ENCODE measurements around the gene LRRC4B. TPM values are rescaled to one million over a fixed set of nuclear protein-coding genes. Genes with fewer than 3 reads are reported as not detected.

LRRC4B gene
- total and polyA plus RNA-seq, 9 donors, result 5.7 to 16.1 (median 12.7) TPM

GRCh38 chr19:50512112-50512998, 55.9 kb downstream of the LRRC4B start:
- 84% methylated on average over 33 of the region's 36 CpGs for WGBS (ENCODE audit: insufficient coverage)
- peak overlapping the region; percentile 97 for H3K27ac ChIP-seq (ENCODE audit: low read length)
- H3K4me3 ChIP-seq (ENCODE audit: low read length), result peak overlapping the region; percentile 71
- peak; percentile 36 for DNase-seq
- no peaks in the 10 kb centered on the region for H3K27me3 ChIP-seq (ENCODE audit: control insufficient read depth, insufficient read depth, low read length)
- peaks cover 38% of the 10 kb centered on the region for H3K4me1 ChIP-seq (ENCODE audit: control insufficient read depth, insufficient read depth, low read length)
- no peaks in the 10 kb centered on the region for H3K36me3 ChIP-seq (ENCODE audit: control insufficient read depth, insufficient read depth, low read length)
- H3K9me3 ChIP-seq (replicated peaks; ENCODE audit: control insufficient read depth, low read depth, low read length), result no peaks in the 10 kb centered on the region

DNA sequence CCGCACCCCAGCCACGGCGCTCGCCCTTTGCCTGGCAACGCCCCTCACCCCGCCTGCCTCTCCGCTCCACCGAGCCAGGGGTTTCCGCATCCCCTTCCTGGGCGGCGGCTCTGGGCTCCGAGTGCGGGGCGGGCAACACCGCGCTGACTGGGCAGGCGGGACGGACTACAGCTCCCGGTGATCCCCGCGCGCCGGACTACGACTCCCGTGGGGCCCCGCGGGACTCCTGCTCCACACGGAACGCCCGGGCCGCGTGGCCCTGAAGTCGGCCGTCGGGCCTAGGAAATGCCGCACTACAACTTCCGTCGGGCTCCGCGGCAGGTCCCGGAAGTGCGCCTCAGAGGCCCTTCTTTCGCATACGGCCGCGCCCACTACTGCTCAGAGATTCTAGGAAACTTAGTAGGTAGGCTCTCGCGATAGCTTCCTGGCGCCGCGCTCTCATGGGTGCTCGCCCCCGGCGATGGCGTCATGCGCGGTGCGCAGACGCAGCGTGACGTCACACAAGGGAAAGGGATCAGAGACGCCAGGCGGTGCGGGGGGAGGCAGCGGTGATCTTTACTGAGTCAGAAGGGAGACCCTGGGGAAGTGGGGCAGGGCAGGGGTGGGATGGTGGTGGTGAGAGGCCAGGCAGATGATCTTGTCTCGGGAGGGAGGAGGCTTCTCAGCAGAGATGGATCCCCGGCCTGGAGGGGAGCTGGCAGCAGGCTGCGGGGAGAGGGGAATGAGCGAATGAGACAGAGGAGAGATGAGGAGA, 57.0 kb downstream of the LRRC4B start, which contains the start of gene JOSD2:
Gene JOSD2 (minus strand): TSS at position 123 of the 754 bp plus-strand sequence. CDS start 760 bp downstream, outside the sequence.
- H3K36me3 ChIP-seq (ENCODE audit: control insufficient read depth, insufficient read depth, low read length), result no peaks in the 10 kb centered on the region
- under 1% methylated on average over 69 of the region's 69 CpGs for WGBS (ENCODE audit: insufficient coverage)

GRCh38 chr19:50510700-50511068, 57.6 kb downstream of the LRRC4B start:
- H3K36me3 ChIP-seq (ENCODE audit: control insufficient read depth, insufficient read depth, low read length), result no peaks in the 10 kb centered on the region
- WGBS (ENCODE audit: insufficient coverage), result 0% methylated on average over 10 of the region's 10 CpGs
- peak overlapping the region; percentile 71 for H3K4me3 ChIP-seq (ENCODE audit: low read length)
- no peak for DNase-seq
- no peaks in the 10 kb centered on the region for H3K27me3 ChIP-seq (ENCODE audit: control insufficient read depth, insufficient read depth, low read length)
- peaks cover 39% of the 10 kb centered on the region for H3K4me1 ChIP-seq (ENCODE audit: control insufficient read depth, insufficient read depth, low read length)
- no peaks in the 10 kb centered on the region for H3K9me3 ChIP-seq (replicated peaks; ENCODE audit: control insufficient read depth, low read depth, low read length)
- peak overlapping the region; percentile 97 for H3K27ac ChIP-seq (ENCODE audit: low read length)

More for the DNA sequence above, 57.0 kb downstream of the LRRC4B start, which contains the start of gene JOSD2:
- peak; percentile 100 for DNase-seq
- H3K27me3 ChIP-seq (ENCODE audit: control insufficient read depth, insufficient read depth, low read length), result no peaks in the 10 kb centered on the region
- peak within 1 kb of the TSS; percentile 97 for H3K27ac ChIP-seq (ENCODE audit: low read length)
- H3K4me1 ChIP-seq (ENCODE audit: control insufficient read depth, insufficient read depth, low read length), result peaks cover 38% of the 10 kb centered on the region
- no peaks in the 10 kb centered on the region for H3K9me3 ChIP-seq (replicated peaks; ENCODE audit: control insufficient read depth, low read depth, low read length)
- H3K4me3 ChIP-seq (ENCODE audit: low read length), result peak within 1 kb of the TSS; percentile 71

DNA sequence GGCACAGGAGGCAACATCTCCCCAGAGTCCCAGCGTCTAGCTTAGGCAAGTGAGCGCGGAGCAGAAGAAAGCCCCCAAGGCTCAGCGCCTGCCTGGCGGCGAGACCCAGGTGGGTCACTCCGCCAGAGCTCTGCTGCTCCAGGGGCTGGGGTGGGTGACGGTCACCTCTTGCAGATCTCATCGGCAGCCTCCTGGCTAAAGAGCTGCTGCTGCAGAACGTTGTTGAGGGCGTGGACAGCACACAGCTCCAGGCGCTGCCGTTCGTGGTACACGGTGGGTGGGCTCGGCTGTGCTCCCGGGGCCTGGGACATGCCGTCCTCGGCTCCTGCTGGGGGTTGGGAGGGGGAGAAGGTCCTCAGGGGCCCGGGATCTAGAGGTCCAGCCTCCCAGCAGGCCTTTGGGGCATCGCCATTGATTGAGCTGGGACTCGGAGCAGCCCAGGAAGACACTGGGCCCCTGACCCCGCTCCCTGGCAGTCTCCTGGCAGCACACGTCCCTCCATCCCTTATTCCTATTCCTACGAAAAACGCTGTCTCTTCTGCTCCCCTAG, 58.0 kb downstream of the LRRC4B start:
- Histone ChIP-seq H3K27me3 (ENCODE audit: control insufficient read depth, insufficient read depth, low read length) (no peaks in the 10 kb centered on the region), H3K4me3 (ENCODE audit: low read length) (peak overlapping the region; percentile 71), H3K4me1 (ENCODE audit: control insufficient read depth, insufficient read depth, low read length) (peaks cover 40% of the 10 kb centered on the region), H3K36me3 (ENCODE audit: control insufficient read depth, insufficient read depth, low read length) (no peaks in the 10 kb centered on the region), H3K9me3 (replicated peaks; ENCODE audit: control insufficient read depth, low read depth, low read length) (no peaks in the 10 kb centered on the region), H3K27ac (ENCODE audit: low read length) (peak overlapping the region; percentile 97)
- peak; percentile 49 for DNase-seq
- 37% methylated on average over 21 of the region's 26 CpGs for WGBS (ENCODE audit: insufficient coverage)

GRCh38 chr19:50509366-50509765, 58.9 kb downstream of the LRRC4B start:
- Histone ChIP-seq H3K36me3 (ENCODE audit: control insufficient read depth, insufficient read depth, low read length) (no peaks in the 10 kb centered on the region), H3K27me3 (ENCODE audit: control insufficient read depth, insufficient read depth, low read length) (no peaks in the 10 kb centered on the region), H3K4me3 (ENCODE audit: low read length) (no peak overlapping the region), H3K9me3 (replicated peaks; ENCODE audit: control insufficient read depth, low read depth, low read length) (no peaks in the 10 kb centered on the region), H3K4me1 (ENCODE audit: control insufficient read depth, insufficient read depth, low read length) (peaks cover 40% of the 10 kb centered on the region), H3K27ac (ENCODE audit: low read length) (no peak overlapping the region)
- 78% methylated on average over 11 of the region's 11 CpGs for WGBS (ENCODE audit: insufficient coverage)
- no peak for DNase-seq

- Histone ChIP-seq H3K27ac (ENCODE audit: low read length) (peak overlapping the region; percentile 80), H3K27me3 (ENCODE audit: control insufficient read depth, insufficient read depth, low read length) (no peaks in the 10 kb centered on the region), H3K36me3 (ENCODE audit: control insufficient read depth, insufficient read depth, low read length) (no peaks in the 10 kb centered on the region), H3K4me1 (ENCODE audit: control insufficient read depth, insufficient read depth, low read length) (peaks cover 40% of the 10 kb centered on the region), H3K9me3 (replicated peaks; ENCODE audit: control insufficient read depth, low read depth, low read length) (no peaks in the 10 kb centered on the region), H3K4me3 (ENCODE audit: low read length) (no peak overlapping the region)
- WGBS (ENCODE audit: insufficient coverage), result 88% methylated on average over 2 of the region's 3 CpGs
- DNase-seq, result no peak
Measured at GRCh38 chr19:50508843-50509190, 59.4 kb downstream of the LRRC4B start.

GRCh38 chr19:50507376-50507775, 60.9 kb downstream of the LRRC4B start:
- no peak overlapping the region for H3K27ac ChIP-seq (ENCODE audit: low read length)
- H3K4me3 ChIP-seq (ENCODE audit: low read length), result no peak overlapping the region
- 100% methylated on average over 2 of the region's 8 CpGs for WGBS (ENCODE audit: insufficient coverage)
- H3K4me1 ChIP-seq (ENCODE audit: control insufficient read depth, insufficient read depth, low read length), result peaks cover 40% of the 10 kb centered on the region
- H3K27me3 ChIP-seq (ENCODE audit: control insufficient read depth, insufficient read depth, low read length), result no peaks in the 10 kb centered on the region
- no peaks in the 10 kb centered on the region for H3K36me3 ChIP-seq (ENCODE audit: control insufficient read depth, insufficient read depth, low read length)
- H3K9me3 ChIP-seq (replicated peaks; ENCODE audit: control insufficient read depth, low read depth, low read length), result no peaks in the 10 kb centered on the region
- no peak for DNase-seq

DNA sequence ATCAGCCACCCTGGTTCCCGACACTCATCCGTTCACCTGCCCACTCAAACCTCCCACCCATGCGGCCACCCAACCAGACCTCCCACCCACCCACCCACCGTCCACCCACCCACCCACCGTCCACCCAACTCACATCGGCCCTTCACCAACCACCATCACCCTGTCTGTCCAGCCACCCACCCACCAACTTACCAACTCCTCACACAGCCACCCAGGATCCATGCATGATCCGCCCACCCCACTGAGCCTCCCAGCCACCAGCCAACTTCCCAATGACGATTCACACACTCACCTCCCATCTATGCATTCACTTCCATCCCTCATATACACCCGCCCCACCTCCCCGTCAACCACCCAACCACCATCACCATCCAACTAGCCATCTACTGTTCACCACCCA, 61.5 kb downstream of the LRRC4B start:
- H3K9me3 ChIP-seq (replicated peaks; ENCODE audit: control insufficient read depth, low read depth, low read length), result no peaks in the 10 kb centered on the region
- no peaks in the 10 kb centered on the region for H3K36me3 ChIP-seq (ENCODE audit: control insufficient read depth, insufficient read depth, low read length)
- H3K4me1 ChIP-seq (ENCODE audit: control insufficient read depth, insufficient read depth, low read length), result peaks cover 41% of the 10 kb centered on the region
- DNase-seq, result no peak
- no peak overlapping the region for H3K27ac ChIP-seq (ENCODE audit: low read length)
- H3K4me3 ChIP-seq (ENCODE audit: low read length), result no peak overlapping the region
- 85% methylated on average over 5 of the region's 10 CpGs for WGBS (ENCODE audit: insufficient coverage)
- H3K27me3 ChIP-seq (ENCODE audit: control insufficient read depth, insufficient read depth, low read length), result no peaks in the 10 kb centered on the region

GRCh38 chr19:50505856-50506611, 62.2 kb downstream of the LRRC4B start:
- no peaks in the 10 kb centered on the region for H3K9me3 ChIP-seq (replicated peaks; ENCODE audit: control insufficient read depth, low read depth, low read length)
- 83% methylated on average over 20 of the region's 30 CpGs for WGBS (ENCODE audit: insufficient coverage)
- no peak overlapping the region for H3K27ac ChIP-seq (ENCODE audit: low read length)
- no peaks in the 10 kb centered on the region for H3K27me3 ChIP-seq (ENCODE audit: control insufficient read depth, insufficient read depth, low read length)
- no peaks in the 10 kb centered on the region for H3K36me3 ChIP-seq (ENCODE audit: control insufficient read depth, insufficient read depth, low read length)
- H3K4me1 ChIP-seq (ENCODE audit: control insufficient read depth, insufficient read depth, low read length), result peaks cover 44% of the 10 kb centered on the region
- no peak overlapping the region for H3K4me3 ChIP-seq (ENCODE audit: low read length)
- no peak for DNase-seq

Data from muscle of leg (tissue), 11 donors.